Heart right ventricle (tissue), 16 donors: Measurements from ENCODE around the gene CREG1. TPM values are rescaled to one million over a fixed set of nuclear protein-coding genes. Genes with fewer than 3 reads are reported as not detected.

Experiments used
- ATAC-seq, 8 donors: fragments of 200-7000 bp; cut with Tn5 transposase; one replicate each; pipeline ENCODE4 v1.9.1; 2020; ENCODE audit warnings: mild to moderate bottlenecking in 8 of 8, moderate library complexity in 8 of 8, moderate number of reproducible peaks in 1 of 8
- DNase-seq, 2 donors: peaks; one replicate each; pipeline ENCODE4 v3.0.0-alpha.2; 2020
- H3K27ac ChIP-seq, 10 donors: fragments of 200-600 bp; sonication (generic) in 2 of 10; one replicate each; pipeline versions ENCODE4 v1.5.0 to v1.8.0; 2020 to 2022; ENCODE audit warnings: mild to moderate bottlenecking in 3 of 10
- H3K27me3 ChIP-seq, 7 donors: fragments of 200-600 bp; one replicate each; pipeline ENCODE4 v1.8.0; 2021 to 2022; ENCODE audit warnings: mild to moderate bottlenecking in 2 of 7
- H3K36me3 ChIP-seq, 9 donors: fragments of 200-600 bp; sonication (generic) in 1 of 9; one replicate each; pipeline versions ENCODE4 v1.5.0 to v1.8.0; 2020 to 2022; ENCODE audit warnings: mild to moderate bottlenecking in 2 of 9
- H3K4me1 ChIP-seq, 9 donors: fragments of 200-600 bp; sonication (generic) in 1 of 9; one replicate each; pipeline versions ENCODE4 v1.5.0 to v1.8.0; 2020 to 2022; ENCODE audit warnings: mild to moderate bottlenecking in 4 of 9
- H3K4me3 ChIP-seq, 10 donors: fragments of 200-600 bp; sonication (generic) in 2 of 10; one replicate each; pipeline versions ENCODE4 v1.5.0 to v1.8.0; 2020 to 2022; ENCODE audit warnings: mild to moderate bottlenecking in 7 of 10, moderate library complexity in 2 of 10
- H3K9me3 ChIP-seq, 11 donors: fragments of 200-600 bp in 10 of 11; sonication (generic) in 2 of 11; one replicate each; pipeline versions ENCODE4 v1.5.0 to v1.8.0; 2013 to 2022; ENCODE audit warnings: mild to moderate bottlenecking in 2 of 11, control low read depth in 1 of 11, moderate library complexity in 1 of 11
- WGBS, 2 donors: extraction: QIAGEN DNeasy Blood & Tissue Kit; methylation state at CpG; one replicate each; pipeline ENCODE4 v1.1.7; 2013; ENCODE audit warnings: inconsistent platforms in 1 of 2; 5-methylcytosine and 5-hydroxymethylcytosine counted together
- intact Hi-C, 10 donors: fragments of 100-400 bp; cut with DNase I; formaldehyde crosslinking; loops; one replicate each; pipeline versions ENCODE4 v1.11.1 to v1.14.2; 2022
- polyA plus RNA-seq, 2 donors: library from polyadenylated mRNA; stranded (reverse); fragments of 200-250 nt; gene quantifications; one replicate each; pipeline ENCODE4 v1.2.3, GENCODE V29; 2013
- total RNA-seq, 10 donors: library from RNA; stranded (reverse); fragmentation: NEBNext Ultra II Directional in 3 of 10; extraction: Animal tissue kit (Norgen Biotek cat#: 25700) in 3 of 10; gene quantifications; one replicate each; pipeline versions ENCODE4 v1.2.1 to v1.2.4, GENCODE V29; 2021 to 2023
- TF ChIP-seq, protein P1 (sequence below), 9 donors: fragments of 200-600 bp; sonication (generic) in 2 of 9; IDR thresholded peaks; one replicate each; pipeline versions ENCODE4 v1.5.0 to v1.8.0; 2021 to 2022; ENCODE audit warnings: antibody characterized with exemption in 9 of 9, mild to moderate bottlenecking in 5 of 9, moderate library complexity in 1 of 9
- donor health status: Arrhythmogenic right ventricular cardiomyopathy.
- donor health status: ischemic (EF 13 %, LVEDD 7.1; RV severe dilation, severe dysfunction).
- donor health status: healthy with polysubstance abuse.
- donor health status: DM: no; HTN: yes; CAD: no.
- donor health status: DM: no; HTN: no; CAD: no.
- donor health status: ischemic (EF 25% LVEDD 6.9; RV normal size, moderate dysfunction).
- donor health status: ischemic (EF 25% LVEDD 5.7; RV mildly dilated, moderate dysfunction).
- donor health status: healthy.
- donor health status: DM: yes; HTN: yes; CAD: no.
- donor health status: Ischemic cardiomyopathy.
- donor health status: ischemic (EF 35%, LVEDD 5.7; RV mildly dilated, moderate dysfunction).
- donor health status: nonischemic (EF 11% LVEDD 7.7; RV severe dilation, severe dysfunction).
- donor health status: DM: yes; HTN: yes; CAD: no.
- donor health status: PGD.
- donor health status: ischemic (EF 29% LVEDD 5.4; RV normal size, mild dysfunction).
- donor health status: nonischemic (EF 23%, LVEDD 6.1; RV moderate dilation, normal function).

CREG1 gene
- total and polyA plus RNA-seq, 12 donors, result 30.5 to 113 (median 70.2) TPM

DNA sequence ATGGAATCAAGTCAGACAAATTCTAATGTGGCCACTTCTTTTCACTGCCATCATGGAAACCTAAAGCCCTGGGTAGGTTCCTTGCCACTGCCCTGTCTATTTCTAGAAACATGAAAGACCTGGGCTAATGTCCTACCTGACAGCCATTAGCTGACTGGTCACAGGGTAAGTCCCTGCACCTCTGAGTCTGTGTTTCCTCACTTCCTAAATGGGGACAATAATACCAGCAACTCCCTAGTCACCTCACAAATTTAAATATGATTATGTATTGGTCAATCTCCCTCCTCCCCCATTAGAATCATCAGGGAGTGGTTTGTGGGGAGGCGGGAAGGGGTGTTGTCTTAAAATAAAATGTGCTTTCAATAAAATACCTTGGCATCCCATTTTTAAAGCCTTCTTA, 2.2 kb downstream of the CREG1 start:
- Histone ChIP-seq H3K36me3 (peaks cover 0 to 17% (median 0%) of the 10 kb centered on the region in 9 donors), H3K9me3 (no peaks in the 10 kb centered on the region), H3K4me3 (peak overlapping the region in 2 of 10 donors; percentile 79 to 87), H3K4me1 (peaks cover 8 to 83% (median 26%) of the 10 kb centered on the region in 9 donors), H3K27ac (peak overlapping the region in 1 of 10 donors; percentile 91), H3K27me3 (no peaks in the 10 kb centered on the region)
- intact Hi-C loops, result no loop called here
- TF ChIP-seq, protein P1, sequence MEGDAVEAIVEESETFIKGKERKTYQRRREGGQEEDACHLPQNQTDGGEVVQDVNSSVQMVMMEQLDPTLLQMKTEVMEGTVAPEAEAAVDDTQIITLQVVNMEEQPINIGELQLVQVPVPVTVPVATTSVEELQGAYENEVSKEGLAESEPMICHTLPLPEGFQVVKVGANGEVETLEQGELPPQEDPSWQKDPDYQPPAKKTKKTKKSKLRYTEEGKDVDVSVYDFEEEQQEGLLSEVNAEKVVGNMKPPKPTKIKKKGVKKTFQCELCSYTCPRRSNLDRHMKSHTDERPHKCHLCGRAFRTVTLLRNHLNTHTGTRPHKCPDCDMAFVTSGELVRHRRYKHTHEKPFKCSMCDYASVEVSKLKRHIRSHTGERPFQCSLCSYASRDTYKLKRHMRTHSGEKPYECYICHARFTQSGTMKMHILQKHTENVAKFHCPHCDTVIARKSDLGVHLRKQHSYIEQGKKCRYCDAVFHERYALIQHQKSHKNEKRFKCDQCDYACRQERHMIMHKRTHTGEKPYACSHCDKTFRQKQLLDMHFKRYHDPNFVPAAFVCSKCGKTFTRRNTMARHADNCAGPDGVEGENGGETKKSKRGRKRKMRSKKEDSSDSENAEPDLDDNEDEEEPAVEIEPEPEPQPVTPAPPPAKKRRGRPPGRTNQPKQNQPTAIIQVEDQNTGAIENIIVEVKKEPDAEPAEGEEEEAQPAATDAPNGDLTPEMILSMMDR (IDR thresholded peaks at IDR 0.05), result no peak
- WGBS, 2 donors, result 91 to 100% methylated on average over 1 of the region's 1 CpG
- DNase-seq (no peak), ATAC-seq (no peak)

DNA sequence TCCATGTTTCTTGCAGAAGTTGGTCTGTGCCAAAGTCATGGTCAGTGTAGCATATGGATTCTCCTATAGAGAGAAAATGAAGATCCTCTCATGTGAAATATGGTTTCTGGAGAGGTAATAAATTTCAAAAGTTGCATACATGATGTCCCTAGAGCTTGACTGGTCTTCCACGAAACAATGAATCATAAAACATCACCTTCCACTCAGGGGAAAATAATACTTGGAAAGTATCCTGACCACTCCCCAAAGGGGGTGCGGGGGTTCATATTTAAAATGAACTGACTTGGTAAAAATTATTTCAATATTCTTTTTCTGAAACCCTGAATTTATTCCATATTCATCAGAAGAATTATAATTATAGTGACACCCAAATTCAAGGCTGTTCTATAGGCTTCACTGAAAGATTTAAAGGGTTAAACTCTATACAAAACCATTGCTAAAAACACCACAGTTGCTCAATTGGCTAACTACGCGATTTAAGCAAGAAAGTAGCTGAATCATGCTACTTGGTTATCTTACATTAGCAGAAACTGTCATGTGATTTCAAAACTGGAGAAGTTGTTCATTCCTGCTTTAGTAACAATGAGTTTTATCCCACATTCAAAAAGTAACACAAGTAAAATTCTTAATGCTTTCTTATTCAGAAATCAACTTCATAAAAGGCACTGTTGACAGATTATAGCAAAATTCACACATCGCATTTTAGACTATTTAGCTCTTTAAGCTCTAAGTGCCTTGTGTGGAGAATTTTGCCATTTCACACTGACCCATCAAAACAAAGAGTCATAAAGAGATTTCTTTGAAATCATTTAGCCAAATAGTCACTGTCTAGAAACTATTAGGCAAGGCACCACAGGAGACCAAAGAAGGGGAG, 5.3 kb downstream of the CREG1 start:
- DNase-seq (no peak), ATAC-seq (peak in 2 of 8 donors; percentile 28 to 33)
- intact Hi-C loops, result no loop called here
- H3K36me3 ChIP-seq, result peaks cover 0 to 47% (median 18%) of the 10 kb centered on the region in 9 donors
- 68 to 77% methylated on average over 5 of the region's 5 CpGs for WGBS, 2 donors
- H3K27ac ChIP-seq, result peak overlapping the region in 6 of 10 donors; percentile 3 to 91 (median 36)
- TF ChIP-seq, protein P1 (IDR thresholded peaks at IDR 0.05), result no peak
- no peaks in the 10 kb centered on the region for H3K27me3 ChIP-seq
- peak overlapping the region in 1 of 10 donors; percentile 22 for H3K4me3 ChIP-seq
- peaks cover 0 to 81% (median 18%) of the 10 kb centered on the region in 9 donors for H3K4me1 ChIP-seq
- no peaks in the 10 kb centered on the region for H3K9me3 ChIP-seq

- H3K27me3 ChIP-seq, result no peaks in the 10 kb centered on the region
- H3K36me3 ChIP-seq, result peaks cover 0 to 60% (median 18%) of the 10 kb centered on the region in 9 donors
- ATAC-seq, result no peak
- H3K4me1 ChIP-seq, result peaks cover 0 to 82% (median 6%) of the 10 kb centered on the region in 9 donors
- TF ChIP-seq, protein P1 (IDR thresholded peaks at IDR 0.05), result no peak
- intact Hi-C loops, result no loop called here
- H3K4me3 ChIP-seq, result no peak overlapping the region
- no peak overlapping the region for H3K27ac ChIP-seq
- 79 to 82% methylated on average over 1 of the region's 1 CpG for WGBS, 2 donors
- no peak for DNase-seq
- H3K9me3 ChIP-seq, result no peaks in the 10 kb centered on the region
These were observed 6.6 kb downstream of the CREG1 start for GRCh38 chr1:167546935-167547334.

DNA sequence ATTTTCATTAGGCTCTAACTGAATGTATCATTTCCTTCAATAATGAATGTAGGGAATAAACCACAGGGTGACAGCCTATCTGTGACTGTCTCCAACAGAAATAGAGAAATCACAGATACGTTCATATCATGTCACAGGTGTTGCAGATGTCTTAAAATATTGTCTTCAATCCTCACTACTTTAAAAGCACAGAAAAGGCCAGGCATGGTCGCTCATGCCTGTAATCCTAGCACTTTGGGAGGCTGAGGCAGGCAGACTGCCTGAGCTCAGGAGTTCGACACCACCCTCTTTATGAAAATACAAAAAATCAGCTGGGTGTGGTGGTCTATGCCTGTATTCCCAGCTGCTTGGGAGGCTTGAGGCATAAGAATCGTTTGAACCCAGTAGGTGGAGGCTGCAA, 8.2 kb downstream of the CREG1 start:
- H3K9me3 ChIP-seq, result no peaks in the 10 kb centered on the region
- intact Hi-C loops, result no loop called here
- H3K27me3 ChIP-seq, result no peaks in the 10 kb centered on the region
- TF ChIP-seq, protein P1 (IDR thresholded peaks at IDR 0.05), result no peak
- peaks cover 0 to 82% (median 6%) of the 10 kb centered on the region in 9 donors for H3K4me1 ChIP-seq
- WGBS, 2 donors, result 81 to 93% methylated on average over 4 of the region's 4 CpGs
- DNase-seq (no peak), ATAC-seq (no peak)
- H3K4me3 ChIP-seq, result no peak overlapping the region
- no peak overlapping the region for H3K27ac ChIP-seq
- H3K36me3 ChIP-seq, result peaks cover 0 to 68% (median 18%) of the 10 kb centered on the region in 9 donors
